ENCODE data around the gene HHATL. TPM values are rescaled to one million over a fixed set of nuclear protein-coding genes. Genes with fewer than 3 reads are reported as not detected.
A peak's percentile ranks its signal among the peaks of the same experiment; 100 is the strongest.

The HHATL gene
- total RNA-seq, 2 donors from 2014 or later: not detected

DNA sequence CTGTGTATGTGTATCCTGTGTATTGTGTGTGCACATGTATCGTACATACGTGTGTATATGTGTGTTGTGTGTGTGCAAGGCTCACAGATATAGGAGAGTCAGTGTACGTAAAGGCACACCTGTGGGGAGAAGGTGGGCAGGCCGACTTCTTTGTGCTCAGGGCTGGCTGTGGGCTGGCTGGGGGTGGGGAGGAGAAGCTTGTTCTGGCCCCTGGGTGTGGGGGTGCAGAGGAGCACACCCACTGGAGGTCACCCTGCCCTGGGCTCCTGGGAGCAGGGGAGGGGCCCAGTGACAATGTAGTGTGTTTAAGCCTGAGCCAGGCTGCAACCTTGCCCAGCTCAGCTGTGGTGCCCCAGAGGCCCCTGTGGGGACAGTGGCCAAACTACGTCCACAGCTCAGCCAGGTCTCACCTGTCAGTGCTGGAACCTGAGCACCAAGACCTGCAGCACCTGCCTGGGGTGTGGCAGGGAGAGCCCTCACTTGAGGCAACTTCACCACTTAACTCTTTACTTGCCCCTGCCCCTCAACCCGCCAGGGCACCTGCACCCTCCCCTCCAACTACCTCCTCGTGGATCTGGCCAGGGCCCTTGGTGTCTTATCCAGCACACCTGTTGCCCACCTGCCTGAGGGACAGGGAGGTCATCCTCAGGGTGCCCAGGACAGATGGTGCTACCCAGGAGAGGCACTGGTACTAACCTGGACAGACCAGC lies 2.6 kb upstream of the HHATL start:
- Mint-ChIP-seq H3K27me3 (ENCODE audit: low read depth) (peaks cover 9% of the 10 kb centered on the region), H3K27ac (no peak overlapping the region), H3K4me1 (ENCODE audit: low read depth) (peaks cover 5% of the 10 kb centered on the region), H3K4me3 (no peak overlapping the region), H3K9me3 (no peaks in the 10 kb centered on the region), H3K36me3 (ENCODE audit: insufficient read depth in 2 of 2) (no peaks in the 10 kb centered on the region)
- DNase-seq: no peak
- no peak for ATAC-seq (replicated peaks in 1 of 2)

DNA sequence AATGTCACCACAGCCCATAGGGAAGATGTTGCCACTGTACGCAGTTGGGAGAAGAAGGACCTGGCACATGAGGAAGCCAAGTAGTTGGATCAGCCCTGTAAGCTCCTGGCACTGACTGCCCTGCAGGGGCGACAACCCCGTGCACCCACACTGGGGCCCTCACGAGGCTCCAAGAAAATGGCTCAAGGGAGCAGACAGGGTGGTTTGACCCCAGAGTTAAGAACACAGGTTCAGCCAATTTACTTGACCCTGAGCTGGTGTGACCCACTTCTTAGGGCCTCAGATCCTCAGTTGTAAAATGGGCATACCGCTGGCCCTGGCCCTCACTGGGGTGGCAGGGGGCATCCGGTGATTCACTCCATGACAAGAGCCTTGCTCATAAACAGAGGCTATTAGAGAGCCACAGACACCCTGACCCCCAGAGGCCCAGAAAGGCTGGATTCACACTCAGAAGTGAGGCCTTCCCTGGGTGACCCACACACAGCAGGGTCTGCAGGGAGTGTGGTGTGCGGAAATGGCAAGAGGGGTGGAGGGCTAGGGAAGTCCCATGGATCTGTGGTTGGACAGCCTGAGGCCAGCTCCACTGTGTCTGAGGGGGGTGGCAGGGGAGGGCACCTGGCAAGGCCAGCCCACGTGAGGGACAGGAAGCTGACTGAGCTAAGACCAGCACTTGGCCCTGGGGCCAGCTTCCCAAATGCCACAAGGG lies 1.7 kb upstream of the HHATL start:
- Mint-ChIP-seq H3K27me3 (ENCODE audit: low read depth) (peaks cover 9% of the 10 kb centered on the region), H3K4me1 (ENCODE audit: low read depth) (peaks cover 5% of the 10 kb centered on the region), H3K36me3 (ENCODE audit: insufficient read depth in 2 of 2) (no peaks in the 10 kb centered on the region), H3K27ac (no peak overlapping the region), H3K4me3 (no peak overlapping the region), H3K9me3 (no peaks in the 10 kb centered on the region)
- ATAC-seq (replicated peaks in 1 of 2) (no peak), DNase-seq (no peak)

DNA sequence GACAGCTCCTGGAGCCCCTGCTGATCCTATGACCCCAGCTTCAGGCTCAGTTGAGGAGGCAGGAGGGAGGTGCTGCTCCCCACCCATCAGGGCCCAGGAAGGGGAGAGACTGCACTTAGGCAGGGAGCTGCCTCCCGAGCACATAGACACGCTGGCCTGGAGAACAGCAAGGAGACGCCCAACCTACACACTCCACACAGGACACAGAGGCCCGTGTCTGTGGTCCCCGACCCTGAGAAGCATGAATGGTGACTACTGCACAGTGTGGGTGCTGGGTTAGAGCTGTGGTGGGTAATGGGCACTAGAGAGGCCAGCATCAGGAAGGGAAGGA lies 1.1 kb upstream of the HHATL start:
- Mint-ChIP-seq H3K36me3 (ENCODE audit: insufficient read depth in 2 of 2) (no peaks in the 10 kb centered on the region), H3K4me3 (no peak overlapping the region), H3K4me1 (ENCODE audit: low read depth) (peaks cover 8% of the 10 kb centered on the region), H3K27ac (no peak overlapping the region), H3K27me3 (ENCODE audit: low read depth) (peaks cover 9% of the 10 kb centered on the region), H3K9me3 (no peaks in the 10 kb centered on the region)
- no peak for DNase-seq
- ATAC-seq (replicated peaks in 1 of 2): no peak

DNA sequence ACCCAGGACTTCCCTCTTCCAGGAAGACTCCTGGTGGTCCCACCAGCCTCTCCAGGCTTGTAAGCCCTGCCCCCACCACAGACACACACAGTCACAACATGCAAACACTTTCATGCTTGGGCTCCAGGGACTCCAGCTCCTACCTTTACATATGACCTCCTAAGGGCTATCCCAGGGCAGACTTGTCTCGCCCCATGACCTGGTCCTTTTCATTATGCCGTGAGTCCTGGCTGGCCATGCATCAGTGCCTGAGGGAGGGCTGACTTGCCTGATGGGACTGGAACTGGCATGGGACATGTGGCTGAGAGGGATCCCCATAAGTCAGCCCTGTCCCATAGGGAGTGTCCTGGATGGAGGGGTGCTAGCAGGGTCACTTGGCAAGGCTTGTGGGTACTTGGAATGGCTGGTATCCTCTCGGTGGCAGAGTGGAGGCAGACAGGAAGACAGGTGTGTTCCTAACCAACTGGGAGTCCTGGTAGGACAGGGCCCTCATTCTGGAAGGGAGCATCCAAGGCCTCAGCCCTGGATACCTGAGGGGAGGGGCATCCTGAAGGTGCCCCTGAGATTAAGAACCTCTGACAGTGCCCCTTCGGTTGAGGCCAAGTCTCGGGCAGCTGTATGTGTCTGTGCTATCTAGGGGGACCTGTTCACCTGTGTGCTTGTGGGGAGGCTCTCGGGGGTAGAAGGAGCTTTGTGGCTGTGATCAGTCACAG lies 540 bp upstream of the HHATL start:
- peaks cover 9% of the 10 kb centered on the region for H3K27me3 Mint-ChIP-seq (ENCODE audit: low read depth)
- no peak overlapping the region for H3K27ac Mint-ChIP-seq

DNA sequence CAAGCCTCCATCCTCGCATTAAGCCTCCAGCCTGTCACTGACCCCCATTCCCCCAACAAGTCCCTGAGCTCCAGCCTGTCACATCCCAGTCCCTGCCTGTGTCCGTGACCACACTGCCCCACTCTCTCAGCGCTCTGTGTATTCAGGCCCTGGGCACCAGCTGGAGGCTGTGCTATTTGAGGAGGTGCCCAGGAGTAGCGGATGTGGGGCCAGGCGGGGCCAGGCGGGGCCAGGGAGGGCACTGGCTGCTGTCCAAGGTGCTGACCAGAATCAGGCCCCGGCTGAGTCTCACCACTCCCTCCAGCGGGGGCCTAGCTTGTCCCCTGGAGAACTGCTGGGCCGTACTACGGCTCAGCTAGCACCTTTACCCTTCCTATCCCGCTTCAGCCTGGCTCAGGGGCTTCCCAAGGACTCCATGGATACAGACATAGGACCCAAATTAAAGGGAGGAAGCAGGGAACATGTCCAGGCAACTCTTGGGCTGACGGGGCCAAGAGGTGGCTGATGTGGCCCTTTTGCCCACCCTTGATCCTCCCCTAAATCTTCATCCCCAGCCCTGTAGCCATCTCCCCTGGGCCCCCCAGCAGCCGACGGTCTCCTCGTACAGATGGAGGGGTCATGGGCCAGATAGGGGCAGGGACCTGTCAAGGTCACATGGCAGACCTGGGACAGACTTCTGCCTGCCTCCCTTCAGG lies 1.1 kb downstream of the HHATL start:
- Mint-ChIP-seq H3K4me3 (no peak overlapping the region), H3K27ac (no peak overlapping the region)
- ATAC-seq (replicated peaks in 1 of 2): peak; percentile 70 to 72

More for the DNA sequence above, 540 bp upstream of the HHATL start:
- DNase-seq (no peak), ATAC-seq (replicated peaks in 1 of 2) (no peak)
- Mint-ChIP-seq H3K4me3 (no peak overlapping the region), H3K36me3 (ENCODE audit: insufficient read depth in 2 of 2) (no peaks in the 10 kb centered on the region), H3K4me1 (ENCODE audit: low read depth) (peaks cover 9% of the 10 kb centered on the region), H3K9me3 (no peaks in the 10 kb centered on the region)

DNA sequence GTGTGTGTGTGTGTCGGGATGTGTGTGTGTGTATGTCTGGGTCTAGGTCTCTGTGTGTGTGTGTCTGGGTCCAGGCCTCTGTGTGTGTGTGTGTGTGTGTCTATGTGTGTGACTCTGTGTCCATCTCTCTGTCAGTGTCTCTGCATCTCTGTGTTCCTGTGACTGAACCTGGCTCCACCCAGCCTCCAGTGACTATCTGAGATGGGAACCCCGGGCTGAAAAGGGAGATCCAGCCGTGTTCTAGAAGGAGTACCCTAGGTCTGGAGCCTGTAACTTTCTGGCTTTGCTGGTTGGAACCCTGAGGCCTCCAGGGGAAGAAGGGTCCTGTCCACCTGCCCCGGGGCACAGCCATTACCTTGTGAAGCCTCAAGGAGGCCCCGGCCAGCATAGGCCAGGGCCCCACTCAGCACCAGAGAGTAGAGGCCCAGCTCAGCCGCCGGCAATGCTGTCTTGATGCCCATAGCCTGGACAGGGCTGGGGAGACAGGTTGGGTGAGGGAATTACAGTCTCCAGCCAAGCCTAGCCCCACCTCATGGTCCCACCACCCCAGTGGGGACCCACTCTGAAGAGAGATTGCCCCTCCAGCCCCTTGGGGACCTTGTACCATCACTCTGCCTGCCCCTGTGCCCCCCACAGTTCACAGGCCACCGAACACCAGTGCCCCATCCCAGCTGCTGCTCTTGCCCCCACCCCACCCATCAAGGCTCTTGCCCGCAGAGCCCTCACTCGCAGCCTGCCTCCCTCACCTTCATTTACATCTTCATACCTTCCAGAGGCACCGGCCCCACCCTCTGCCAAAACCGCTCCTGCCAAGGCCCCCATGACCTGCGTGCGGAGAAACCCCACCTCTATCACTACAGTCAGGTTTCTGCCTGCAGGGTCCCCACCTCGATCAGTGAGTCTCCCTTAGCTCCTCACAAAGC lies 2.0 kb downstream of the HHATL start:
- Mint-ChIP-seq H3K27ac (no peak overlapping the region), H3K36me3 (ENCODE audit: insufficient read depth in 2 of 2) (no peaks in the 10 kb centered on the region)
- no peak for ATAC-seq (replicated peaks in 1 of 2)

More for the DNA sequence above, 1.1 kb downstream of the HHATL start:
- no peaks in the 10 kb centered on the region for H3K36me3 Mint-ChIP-seq (ENCODE audit: insufficient read depth in 2 of 2)
- DNase-seq: peak; percentile 70 to 74
- H3K27me3 Mint-ChIP-seq (ENCODE audit: low read depth): peaks cover 9% of the 10 kb centered on the region
- H3K4me1 Mint-ChIP-seq (ENCODE audit: low read depth): peaks cover 9% of the 10 kb centered on the region
- H3K9me3 Mint-ChIP-seq: no peaks in the 10 kb centered on the region

DNA sequence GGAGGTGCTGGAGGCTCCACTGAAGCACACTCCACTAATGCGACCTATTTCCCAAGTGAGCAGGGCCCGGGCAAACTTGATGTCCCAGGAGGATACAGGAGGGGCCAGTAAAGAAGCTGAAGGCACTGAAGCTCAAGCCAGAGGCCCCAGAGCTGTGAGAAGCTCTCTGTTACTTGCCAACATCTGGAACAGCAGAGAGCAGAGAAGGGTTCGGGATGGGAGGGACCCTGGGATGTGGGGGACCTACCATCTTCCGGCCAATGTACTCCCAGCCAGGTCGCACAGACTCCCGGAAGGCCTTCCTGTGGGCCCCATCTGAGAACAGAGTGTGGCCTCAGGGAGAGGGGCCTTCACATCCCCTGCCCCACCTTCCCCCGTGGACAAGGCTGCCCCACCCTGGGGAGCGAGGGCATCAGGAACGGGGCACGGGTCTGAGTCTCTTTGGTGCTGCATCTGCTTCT lies 3.1 kb downstream of the HHATL start:
- ATAC-seq (replicated peaks in 1 of 2): no peak
- H3K27ac Mint-ChIP-seq: no peak overlapping the region
- no peak for DNase-seq
- peaks cover 9% of the 10 kb centered on the region for H3K27me3 Mint-ChIP-seq (ENCODE audit: low read depth)
- H3K36me3 Mint-ChIP-seq (ENCODE audit: insufficient read depth in 2 of 2): no peaks in the 10 kb centered on the region
- H3K4me1 Mint-ChIP-seq (ENCODE audit: low read depth): peaks cover 9% of the 10 kb centered on the region
- H3K9me3 Mint-ChIP-seq: no peaks in the 10 kb centered on the region
- no peak overlapping the region for H3K4me3 Mint-ChIP-seq

More for the DNA sequence above, 2.0 kb downstream of the HHATL start:
- DNase-seq: no peak
- Mint-ChIP-seq H3K9me3 (no peaks in the 10 kb centered on the region), H3K4me3 (no peak overlapping the region), H3K4me1 (ENCODE audit: low read depth) (peaks cover 9% of the 10 kb centered on the region), H3K27me3 (ENCODE audit: low read depth) (peaks cover 9% of the 10 kb centered on the region)

DNA sequence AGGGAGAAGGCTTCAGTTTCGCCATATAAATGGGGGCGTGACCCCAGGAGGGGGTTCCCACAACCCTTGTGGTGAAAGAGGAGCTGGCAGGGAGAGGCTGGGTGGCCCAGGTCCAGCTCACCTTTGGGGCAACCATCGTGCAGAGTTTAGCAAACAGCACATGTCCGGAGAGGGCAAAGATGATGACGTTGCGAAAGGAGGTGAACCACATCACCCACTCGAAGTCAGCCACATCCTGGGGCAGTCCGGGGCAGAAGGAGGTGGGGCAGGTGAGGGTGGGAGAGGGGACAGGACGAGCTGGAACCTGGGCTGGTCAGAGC lies 3.7 kb downstream of the HHATL start:
- peaks cover 9% of the 10 kb centered on the region for H3K27me3 Mint-ChIP-seq (ENCODE audit: low read depth)
- H3K4me3 Mint-ChIP-seq: no peak overlapping the region
- no peaks in the 10 kb centered on the region for H3K36me3 Mint-ChIP-seq (ENCODE audit: insufficient read depth in 2 of 2)
- DNase-seq (peak; percentile 24 to 43), ATAC-seq (replicated peaks in 1 of 2) (peak; percentile 52 to 79)
- no peaks in the 10 kb centered on the region for H3K9me3 Mint-ChIP-seq
- H3K4me1 Mint-ChIP-seq (ENCODE audit: low read depth): peaks cover 9% of the 10 kb centered on the region
- no peak overlapping the region for H3K27ac Mint-ChIP-seq

DNA sequence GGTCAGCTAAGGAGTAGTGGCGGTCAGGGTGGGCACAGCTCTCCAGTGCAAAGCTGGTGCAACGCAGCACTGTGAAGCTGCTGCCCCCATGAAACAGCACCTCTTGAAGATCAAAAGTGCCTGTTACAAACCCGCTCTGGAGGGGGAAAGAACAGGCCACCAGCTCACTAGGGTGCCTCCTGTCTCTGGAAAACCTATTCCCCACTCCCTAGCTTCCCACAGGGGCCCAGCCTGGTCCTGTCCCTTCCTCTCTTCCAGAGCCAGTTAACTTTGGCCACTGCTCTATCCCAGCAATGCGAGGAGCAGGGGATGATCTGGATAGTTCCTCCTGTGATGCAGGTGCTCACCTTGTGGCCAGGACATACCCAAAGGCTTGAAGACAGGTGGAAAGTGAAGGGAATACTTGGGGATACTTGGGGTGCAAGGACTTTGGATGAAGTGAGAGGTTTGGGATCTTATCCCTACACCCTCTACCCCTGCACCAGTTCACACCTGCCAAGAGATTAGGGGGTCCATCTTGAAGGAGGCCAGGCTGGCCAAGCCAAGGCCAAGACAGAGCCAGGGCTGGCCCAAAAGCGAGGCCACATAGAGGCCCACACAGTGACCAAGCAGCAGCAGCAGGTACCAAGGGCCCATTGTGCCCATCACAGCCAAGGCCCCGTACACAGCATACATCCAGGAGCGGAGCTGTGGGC lies 4.2 kb downstream of the HHATL start:
- H3K27me3 Mint-ChIP-seq (ENCODE audit: low read depth): peaks cover 9% of the 10 kb centered on the region
- no peaks in the 10 kb centered on the region for H3K9me3 Mint-ChIP-seq
- H3K27ac Mint-ChIP-seq: no peak overlapping the region
- H3K36me3 Mint-ChIP-seq (ENCODE audit: insufficient read depth in 2 of 2): no peaks in the 10 kb centered on the region
- DNase-seq (no peak), ATAC-seq (replicated peaks in 1 of 2) (no peak)
- H3K4me1 Mint-ChIP-seq (ENCODE audit: low read depth): peaks cover 9% of the 10 kb centered on the region
- no peak overlapping the region for H3K4me3 Mint-ChIP-seq

DNA sequence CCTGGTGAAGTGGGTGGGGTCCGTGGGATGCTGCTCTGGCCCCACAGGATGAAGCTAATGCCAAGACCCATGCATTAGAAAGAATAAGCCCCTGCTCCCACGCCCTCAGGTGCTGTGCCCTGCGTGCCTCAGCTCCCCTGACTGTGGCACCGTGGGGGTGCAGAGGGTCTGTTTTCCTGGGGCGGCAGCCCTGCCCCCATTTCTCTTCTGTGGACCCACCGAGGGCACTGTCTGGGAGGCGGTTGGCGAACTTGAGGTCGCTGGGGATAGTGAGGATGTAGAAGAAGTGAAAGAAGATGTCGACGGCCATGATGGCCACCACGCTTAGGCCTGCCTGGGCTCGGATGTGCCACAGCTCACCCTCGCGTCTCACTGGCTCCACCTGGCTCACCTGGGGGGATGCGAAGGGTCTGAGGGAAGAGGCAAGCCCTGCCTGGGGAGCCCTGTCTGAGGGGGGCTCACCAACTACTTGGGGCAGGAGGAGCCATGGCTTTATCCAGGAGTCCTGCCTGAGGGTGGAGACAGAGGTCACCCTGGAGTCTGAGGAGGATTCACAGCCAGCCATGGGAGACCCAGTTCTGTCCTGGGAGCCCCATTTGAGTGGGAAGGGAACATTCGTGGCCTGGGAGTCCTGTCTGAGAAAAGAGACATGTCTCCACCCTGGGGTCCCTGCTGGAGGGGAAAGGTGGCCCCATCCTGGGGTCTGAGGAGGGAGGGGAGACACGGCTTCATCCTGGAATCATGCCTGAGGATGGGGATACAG lies 5.1 kb downstream of the HHATL start:
- Mint-ChIP-seq H3K27me3 (ENCODE audit: low read depth) (peaks cover 9% of the 10 kb centered on the region), H3K9me3 (no peaks in the 10 kb centered on the region), H3K4me1 (ENCODE audit: low read depth) (peaks cover 9% of the 10 kb centered on the region), H3K36me3 (ENCODE audit: insufficient read depth in 2 of 2) (no peaks in the 10 kb centered on the region), H3K4me3 (no peak overlapping the region), H3K27ac (no peak overlapping the region)
- ATAC-seq (replicated peaks in 1 of 2) (no peak), DNase-seq (no peak)

DNA sequence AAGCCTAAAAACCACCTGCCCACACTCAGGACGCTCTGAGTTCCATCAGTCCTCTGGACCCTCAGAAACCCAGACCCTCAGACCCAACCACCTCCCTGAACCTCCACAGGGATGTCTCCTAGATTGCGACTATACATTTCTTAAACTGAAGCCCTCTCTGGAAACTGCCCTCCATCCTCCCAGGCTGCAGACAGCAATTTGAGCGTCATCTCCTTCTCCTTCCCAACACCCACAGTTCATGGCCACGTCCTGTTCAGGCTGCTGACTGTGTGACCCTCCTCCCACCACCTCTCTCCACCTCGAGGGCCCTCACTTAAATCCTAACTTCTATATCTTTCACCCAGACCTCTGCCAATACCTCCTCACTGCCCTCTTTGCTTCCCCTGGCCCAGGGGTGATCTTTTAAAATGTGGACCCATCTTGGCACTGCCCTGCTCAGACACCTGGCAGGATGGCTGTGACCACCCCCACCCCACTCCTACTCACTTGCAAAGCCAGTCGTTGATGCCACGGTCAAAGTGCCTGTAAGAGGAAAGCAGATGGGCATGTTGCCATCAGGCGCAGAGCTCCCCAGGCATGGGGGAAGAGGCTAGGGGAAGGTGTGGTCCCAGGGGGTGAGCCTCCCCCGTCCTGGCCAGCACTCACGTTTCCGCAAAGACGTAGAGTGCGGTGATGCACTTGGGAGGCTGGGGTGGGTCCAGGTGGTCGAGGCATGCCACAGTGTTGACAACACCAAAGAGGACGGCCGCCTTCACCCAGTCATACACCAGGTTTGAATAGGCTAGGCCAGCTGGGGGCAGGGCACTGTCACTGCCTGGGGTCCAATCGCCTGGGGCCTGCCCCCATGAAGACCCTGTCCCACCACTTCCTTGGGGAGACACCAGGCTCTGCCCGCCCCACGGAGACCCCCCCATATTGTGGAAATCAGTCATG lies 6.0 kb downstream of the HHATL start:
- no peak for DNase-seq
- H3K27ac Mint-ChIP-seq: no peak overlapping the region
- H3K27me3 Mint-ChIP-seq (ENCODE audit: low read depth): peaks cover 9% of the 10 kb centered on the region
- ATAC-seq (replicated peaks in 1 of 2): no peak
- H3K9me3 Mint-ChIP-seq: no peaks in the 10 kb centered on the region
- H3K36me3 Mint-ChIP-seq (ENCODE audit: insufficient read depth in 2 of 2): no peaks in the 10 kb centered on the region
- H3K4me3 Mint-ChIP-seq: no peak overlapping the region
- peaks cover 9% of the 10 kb centered on the region for H3K4me1 Mint-ChIP-seq (ENCODE audit: low read depth)

All from activated T-cell treated with anti-CD3 and anti-CD28 coated beads, Interleukin-2, amount 50 U/mL, for 72 hours (primary cell).